ENCODE results near the gene MAN2A2.

DNA sequence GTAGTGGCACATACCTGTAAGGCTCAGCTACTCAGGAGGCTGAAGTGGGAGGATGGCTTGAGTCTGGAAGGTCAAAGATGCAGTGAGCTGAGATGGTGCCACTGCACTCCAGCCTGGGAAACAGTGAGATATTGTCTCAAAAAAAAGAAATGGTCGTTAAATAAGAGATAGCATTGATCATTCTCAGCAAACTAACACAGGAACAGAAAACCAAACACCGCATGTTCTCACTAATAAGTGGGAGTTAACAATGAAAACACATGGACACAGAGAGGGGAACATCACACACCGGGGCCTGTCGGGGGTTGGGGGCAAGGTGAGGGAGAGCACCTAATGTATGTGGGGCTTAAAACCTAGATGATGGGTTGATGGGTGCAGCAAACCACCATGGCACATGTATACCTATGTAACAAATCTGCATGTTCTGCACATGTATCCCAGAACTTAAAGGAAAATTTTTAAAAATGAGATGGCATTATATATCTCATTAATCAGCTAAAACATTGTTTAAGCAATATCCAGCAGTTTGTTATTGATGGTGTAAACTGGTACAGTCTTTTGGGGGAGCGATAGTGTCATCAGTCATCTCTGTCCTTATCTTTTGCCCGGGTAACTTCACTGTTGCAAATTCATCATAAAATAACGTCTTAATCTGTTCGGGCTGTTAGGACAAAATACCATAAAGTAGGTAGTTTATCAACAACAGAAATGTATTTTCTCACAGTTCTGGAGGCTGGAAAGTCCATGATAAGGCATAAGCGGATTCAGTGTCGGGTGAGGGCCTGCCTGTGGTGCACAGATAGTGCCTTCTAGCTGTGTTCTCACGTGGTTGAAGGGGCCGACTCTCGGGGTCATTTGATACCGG, 1.7 kb upstream of the MAN2A2 start:
- TF ChIP-seq EZH2 (IDR thresholded peaks at IDR 0.05; ENCODE audit: insufficient read depth, low read length) = no peak
- TF ChIP-seq, protein P1, sequence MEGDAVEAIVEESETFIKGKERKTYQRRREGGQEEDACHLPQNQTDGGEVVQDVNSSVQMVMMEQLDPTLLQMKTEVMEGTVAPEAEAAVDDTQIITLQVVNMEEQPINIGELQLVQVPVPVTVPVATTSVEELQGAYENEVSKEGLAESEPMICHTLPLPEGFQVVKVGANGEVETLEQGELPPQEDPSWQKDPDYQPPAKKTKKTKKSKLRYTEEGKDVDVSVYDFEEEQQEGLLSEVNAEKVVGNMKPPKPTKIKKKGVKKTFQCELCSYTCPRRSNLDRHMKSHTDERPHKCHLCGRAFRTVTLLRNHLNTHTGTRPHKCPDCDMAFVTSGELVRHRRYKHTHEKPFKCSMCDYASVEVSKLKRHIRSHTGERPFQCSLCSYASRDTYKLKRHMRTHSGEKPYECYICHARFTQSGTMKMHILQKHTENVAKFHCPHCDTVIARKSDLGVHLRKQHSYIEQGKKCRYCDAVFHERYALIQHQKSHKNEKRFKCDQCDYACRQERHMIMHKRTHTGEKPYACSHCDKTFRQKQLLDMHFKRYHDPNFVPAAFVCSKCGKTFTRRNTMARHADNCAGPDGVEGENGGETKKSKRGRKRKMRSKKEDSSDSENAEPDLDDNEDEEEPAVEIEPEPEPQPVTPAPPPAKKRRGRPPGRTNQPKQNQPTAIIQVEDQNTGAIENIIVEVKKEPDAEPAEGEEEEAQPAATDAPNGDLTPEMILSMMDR (IDR thresholded peaks at IDR 0.05; ENCODE audit: insufficient read depth, low read depth, low read length) = no peak
